HG02943 (cell line): ENCODE results near the gene SUFU.
"Not testable (repeated sequence)": the region's sequence is repeated elsewhere in the genome, so short reads cannot be mapped to it uniquely, and the experiment has no call there.

Experiments
- ATAC-seq: cut with Tn5 transposase; IDR thresholded peaks from one replicate; pipeline ENCODE4 v1.9.1; 2021; ENCODE audit warnings: mild to moderate bottlenecking, low read depth, moderate library complexity; ENCODE audit not compliant: unreplicated experiment

The SUFU gene

DNA sequence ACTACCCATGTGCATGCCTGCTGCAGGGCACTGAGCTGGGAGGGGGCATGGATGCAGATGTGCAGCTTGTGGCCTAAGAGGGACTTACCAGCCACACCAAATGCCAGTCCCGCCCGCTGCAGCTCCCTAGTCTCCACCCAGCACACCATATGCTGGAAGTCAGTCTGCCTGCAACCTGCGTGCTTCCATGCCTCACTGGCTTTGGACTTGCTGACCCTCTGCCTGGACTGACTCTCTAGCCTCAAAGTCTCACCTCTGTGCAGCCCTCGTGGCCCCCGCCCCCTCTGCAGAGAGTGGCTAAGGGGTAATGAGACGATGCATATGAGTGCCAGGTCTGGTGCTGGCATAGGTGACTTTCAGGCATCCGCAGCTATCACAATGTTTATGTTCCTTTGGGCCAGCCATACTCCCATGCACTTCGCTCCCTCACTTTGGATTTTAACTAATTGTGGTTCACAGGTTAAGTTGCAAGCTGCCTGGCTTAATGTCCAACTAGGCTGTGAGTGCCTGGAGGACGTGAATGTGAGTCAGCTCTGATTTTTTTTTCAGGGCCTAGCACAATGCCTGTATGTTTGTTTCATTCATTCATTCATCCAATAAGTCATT lies 162.2 kb downstream of the SUFU start:
- no peak for ATAC-seq

DNA sequence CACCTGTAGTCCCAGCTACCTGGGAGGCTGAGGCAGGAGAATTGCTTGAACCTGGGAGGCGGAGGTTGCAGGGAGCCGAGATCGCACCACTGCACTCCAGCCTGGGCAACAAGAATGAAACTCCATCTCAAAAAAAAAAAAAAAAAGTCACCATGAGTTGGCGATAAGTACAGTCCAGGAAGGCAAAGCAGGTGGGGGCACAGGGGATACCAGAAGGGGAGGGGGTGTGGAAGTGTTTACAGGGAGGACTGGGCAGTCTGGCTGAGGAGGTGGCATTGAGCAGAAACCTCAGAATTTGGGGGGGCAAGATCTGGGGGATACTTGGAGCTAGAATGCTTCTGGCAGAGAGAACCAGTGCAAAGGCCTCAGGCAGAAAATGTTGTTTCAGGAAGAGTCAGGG lies 163.6 kb downstream of the SUFU start:
- ATAC-seq: not testable (repeated sequence)

DNA sequence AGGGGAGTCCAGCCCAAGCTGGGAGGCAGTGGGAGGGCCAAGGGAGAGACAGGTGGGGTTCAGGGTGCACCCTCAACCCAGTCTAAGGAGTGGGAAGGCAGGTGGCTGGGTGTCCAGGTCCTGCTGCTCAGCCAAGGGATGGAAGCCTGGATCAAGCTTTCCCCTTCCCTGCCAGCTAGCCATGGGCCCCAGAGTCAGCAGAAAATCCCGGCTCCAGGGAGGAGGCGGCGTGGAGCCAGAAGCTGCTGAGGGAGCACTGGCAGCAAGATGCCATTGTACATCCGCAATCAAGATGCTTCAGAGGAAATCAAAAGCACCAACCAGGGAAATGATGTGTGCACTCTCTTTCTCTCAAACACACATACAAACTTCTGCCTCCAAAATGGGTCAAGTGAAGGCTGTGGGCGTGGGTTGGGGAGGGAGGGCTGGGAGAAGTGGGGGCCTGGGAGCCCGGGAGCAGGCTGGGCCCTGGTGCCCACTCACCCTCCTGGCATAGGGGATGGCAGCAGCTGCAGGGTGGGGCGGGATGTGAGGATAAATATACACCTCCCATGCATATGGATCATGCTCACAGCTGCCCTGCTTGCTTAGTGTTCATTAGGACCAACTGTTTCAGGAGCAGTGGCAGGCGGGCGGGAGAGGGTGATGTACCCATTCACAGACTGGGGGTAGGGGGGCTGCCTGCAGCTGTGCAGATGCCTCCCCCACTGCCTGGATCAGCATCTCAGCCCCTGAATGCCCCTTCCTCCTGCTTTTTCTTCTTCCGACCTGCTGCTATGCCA lies 164.7 kb downstream of the SUFU start:
- ATAC-seq: no peak

DNA sequence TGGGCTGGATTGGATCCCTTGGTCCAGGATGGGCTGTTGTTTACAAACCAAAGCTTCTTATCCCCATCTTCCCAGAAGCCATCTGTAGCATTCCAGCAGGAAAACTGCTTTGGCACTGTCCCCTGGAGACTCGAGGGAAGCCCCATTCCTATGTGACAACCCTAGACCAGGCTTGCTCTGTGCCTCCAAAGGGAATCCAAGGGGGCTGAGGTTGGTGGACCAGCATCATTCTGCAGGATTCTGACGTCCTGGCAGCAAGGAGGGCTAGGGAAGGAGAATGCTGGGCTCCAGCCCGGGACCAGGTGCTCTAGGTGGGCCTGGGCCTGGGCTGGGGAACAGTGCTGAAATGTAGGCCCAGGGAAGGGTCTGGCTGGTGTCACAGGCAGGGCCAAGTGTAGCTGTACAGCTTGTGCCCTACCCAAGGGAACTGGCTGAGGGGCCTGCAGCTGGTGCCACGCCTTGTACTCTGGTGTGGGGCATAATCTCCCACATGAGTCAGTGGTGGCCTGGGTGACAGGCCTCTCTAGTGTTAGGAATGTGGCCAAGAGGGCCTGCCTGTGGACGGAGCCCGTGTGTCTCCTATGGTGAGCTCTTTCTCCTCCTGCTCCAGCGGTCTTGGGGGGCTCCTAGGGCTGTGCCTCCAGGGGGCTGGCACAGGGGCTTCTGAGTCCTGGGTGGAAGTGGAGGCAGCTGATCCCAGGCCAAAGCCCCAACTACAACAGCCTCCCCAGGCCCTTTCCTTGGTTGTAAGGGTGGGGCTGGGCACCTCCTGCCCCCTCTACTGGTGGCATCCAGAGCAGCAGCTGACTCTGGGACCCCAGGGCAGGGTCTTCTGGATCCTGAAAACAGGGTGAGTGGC lies 165.7 kb downstream of the SUFU start:
- no peak for ATAC-seq

DNA sequence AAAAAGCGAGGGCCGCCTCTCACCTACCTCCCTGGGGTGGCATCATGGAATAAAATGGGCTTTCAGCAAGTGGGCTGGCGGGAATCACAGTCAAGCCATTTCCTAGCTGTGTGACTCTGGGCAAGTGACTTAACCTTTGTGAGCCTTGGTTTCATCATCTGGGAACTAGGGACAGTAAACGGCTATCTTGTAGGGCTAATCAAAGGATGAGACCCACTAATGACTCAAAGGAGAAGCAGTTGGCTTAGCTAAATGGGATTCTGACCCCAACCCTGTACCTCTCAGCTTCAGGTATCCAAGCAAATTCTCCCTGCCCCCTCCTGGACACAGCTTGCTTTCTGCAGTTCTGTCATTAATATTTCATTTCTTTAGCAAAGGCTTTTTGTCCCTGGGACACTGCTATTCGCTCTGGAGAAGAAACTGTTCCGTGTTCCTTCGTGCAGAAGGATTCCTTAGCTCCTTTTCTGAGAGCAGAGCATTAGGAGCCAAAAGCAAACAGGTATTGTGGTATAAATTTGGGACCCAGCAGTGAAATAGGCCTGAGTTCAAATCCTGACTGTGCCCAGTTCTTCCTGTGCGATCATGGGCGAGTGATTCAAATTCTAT lies 166.4 kb downstream of the SUFU start:
- no peak for ATAC-seq

DNA sequence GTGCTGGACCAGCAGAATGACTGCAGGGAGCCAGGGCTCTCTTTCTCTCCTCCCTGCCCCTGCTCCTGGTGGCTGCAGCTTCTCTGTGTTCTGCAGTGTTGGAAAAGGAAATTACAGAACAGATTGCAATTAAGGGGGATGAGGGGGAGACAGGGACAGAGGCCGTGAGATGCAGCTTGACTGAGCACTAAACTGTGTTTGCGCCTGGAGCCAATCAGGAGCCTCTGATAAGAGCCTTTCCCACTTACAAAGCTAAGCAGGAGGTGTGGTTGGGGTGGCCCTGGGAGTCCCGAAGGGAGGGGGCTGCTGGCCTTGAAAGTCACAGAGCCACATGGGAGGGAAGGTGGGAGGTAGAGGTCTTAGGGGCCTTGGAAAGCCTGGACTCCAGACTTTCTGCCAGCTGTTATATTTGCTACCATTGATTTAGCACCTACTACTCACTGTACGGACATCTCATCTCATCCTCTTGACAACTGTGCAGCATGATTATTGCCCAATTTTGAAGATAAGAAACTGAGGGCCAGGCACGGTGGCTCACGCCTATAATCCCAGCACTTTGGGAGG lies 167.2 kb downstream of the SUFU start:
- no peak for ATAC-seq

DNA sequence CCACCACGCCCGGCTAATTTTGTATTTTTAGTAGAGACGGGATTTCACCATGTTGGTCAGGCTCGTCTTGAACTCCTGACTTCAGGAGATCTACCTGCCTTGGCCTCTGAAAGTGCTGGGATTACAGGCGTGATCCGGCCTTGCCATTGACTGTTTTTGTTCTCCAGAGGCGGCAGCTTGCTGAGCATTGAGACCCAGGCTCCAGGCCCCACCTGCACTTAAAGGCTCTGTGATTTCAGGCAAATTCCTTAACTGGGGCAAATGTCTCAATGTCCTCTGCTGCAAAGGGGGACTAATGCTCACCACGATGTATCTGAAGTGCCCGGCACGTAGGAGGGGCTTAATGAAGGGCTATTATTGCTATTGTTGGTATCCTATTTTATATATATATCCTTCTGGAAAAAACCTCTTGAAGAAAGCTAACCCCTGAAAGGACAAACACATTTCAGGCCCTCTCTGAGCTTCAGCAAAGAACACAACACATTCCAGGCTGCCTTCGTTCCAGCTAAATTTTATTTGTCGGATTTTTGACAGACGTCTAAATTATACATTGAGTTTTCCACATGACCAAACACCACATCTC lies 169.6 kb downstream of the SUFU start:
- no peak for ATAC-seq

DNA sequence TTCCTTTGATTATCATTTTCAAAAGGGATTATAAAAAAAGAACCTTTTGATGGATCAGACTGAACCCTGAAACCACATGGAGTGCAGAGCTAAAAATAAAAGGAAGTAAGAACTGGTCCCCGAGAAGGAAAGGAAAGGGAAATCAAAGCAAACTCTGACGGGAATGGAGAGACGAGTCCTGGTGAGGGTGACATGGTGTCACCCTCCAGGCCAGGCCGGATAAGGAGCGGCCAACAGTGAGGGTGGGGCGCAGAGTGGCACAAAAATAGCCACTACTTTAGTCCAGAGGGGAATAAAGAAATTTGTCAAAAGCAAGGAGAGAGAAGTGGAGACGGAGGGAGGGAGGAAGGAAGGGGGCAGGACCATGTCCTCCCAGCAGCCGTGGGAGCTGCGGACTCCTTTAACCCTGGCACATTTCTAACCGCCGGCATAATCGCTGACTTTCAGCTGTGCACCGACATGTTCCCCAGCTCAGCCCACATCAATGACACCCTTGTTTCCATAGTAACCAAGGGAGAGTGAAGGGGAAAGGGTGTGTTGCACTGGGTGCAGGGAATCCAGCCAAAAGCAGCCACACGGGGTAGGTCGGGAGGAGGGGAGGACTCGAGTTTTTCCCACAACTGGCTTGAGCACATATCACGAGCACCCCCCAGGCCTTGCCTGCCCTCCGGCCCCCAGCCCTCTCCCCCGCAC lies 170.2 kb downstream of the SUFU start:
- ATAC-seq: no peak

DNA sequence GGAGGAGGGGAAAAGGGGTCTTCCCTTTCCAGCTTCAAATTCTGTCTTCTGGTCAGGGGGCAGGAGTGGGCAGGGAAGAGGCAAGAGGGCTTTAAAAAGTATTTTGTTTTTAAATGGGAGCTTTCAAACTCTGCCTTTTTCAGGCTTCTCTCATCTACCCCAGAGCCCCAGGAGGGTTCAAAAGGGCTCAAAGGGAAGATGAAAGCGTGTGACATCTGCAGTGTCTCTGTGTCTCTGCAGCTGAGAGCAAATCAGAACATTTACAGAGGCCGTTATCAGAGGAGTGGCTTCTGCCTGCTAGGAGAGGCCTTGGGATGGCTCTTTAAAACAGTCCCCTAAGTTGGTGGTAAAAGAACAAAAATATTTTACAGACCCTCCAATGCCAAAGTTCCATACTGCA lies 170.8 kb downstream of the SUFU start:
- no peak for ATAC-seq

DNA sequence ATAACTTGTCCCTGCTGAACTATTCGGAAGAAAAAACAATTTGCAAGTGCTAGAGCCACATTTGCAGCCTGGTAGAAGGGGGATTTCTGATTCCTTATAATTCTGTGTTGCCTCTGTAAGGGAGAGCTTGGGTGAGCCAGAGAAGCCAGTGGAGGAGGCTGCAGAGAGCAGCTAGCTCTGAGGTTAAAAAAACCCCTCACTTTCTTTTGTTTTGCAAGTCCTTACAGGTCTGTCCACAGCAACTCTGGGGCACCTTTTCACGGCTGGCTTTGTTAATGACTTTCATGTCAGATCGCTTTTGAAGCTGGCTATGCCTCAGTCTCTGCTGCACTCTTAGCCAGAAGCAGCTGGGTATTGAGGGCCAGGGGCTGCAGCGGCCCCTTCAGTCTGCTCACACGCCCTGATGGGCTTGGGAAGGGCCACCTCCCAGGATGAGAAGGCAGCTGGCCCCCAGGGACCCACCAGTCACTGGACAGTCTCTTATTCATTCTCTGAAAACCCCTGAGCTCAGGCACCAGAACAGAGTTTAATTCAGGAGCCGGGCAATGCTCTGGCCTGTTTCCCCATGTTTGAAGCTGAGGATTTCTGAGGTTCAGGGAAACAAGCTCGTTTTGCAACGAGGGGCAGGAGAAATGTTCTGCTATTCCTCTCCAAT lies 171.4 kb downstream of the SUFU start:
- no peak for ATAC-seq

DNA sequence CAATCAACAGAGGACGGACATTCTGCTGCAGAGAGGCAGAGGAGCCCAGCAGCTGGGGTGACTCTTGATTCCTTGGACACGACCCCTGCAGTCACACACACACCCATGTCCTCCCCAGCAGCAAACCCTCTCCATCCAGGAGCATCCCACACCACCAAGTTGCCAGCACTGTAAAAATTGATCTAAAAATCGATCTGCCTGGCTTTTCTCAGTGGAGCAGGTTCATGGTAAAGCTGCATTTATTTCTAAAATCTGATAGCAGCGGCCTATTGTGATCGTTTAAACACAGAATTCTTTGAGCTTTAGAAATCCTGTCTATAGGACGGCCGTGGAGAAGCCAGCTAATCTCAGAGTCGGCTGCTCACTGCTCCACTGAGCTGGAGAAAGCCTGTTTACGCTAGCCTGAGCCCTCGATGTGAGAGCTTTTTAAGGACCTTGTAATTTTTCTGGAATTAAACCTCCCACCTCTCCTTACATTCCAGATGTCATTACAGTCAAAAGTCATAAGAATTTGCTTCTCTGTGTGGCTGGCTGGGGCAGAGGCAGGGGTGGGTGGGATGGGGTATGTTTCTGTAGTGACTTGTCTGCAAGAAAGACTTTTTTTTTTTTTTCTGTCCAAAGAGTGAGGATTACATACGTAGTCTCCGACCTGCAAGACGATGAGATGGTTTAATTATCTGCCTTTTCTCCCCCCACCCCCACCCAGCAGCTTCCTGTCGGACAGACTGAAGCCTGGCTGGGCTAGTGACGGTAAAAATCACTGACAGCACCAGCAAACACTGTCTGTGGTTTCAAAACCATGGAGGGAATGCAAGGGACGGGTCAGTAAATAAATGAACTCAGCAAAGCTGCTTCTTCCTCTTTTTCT lies 172.1 kb downstream of the SUFU start:
- ATAC-seq: no peak

DNA sequence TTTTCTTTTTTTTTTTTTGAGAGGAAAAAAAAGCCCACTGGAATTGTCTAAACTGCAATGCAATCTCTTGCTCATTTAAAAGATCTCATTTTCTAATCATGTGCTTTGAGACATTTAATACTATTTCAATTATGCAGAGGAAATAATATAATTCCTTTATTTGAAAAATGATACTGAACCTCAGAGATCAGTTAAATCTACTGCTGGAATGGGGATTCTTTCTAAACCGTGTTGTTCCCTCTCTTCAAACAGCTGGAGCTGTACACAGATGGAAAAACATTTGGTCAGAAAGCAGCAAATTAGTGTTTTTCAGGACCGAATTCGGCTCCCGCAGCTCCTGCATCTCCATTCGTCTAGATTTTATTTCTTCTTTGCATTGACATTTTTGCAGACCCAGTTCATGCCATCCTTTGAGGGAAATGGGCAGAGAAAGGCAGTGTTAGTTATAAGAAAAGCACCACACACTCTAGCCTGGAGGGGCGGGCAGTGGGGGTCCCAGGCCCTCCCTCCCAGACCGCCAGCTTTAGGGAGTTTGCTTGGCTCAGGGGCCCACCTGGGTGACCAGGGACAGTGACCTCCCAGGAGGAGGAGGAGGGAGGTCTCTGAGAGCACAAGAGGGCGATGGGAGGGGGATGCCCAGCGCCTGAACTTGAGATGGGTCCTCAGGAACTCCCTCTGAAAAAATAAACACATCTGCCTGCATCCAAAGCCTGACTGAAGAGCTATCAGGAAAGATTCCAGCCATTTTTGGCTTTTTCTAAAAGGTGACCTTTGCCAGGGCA lies 173.0 kb downstream of the SUFU start:
- ATAC-seq: no peak

DNA sequence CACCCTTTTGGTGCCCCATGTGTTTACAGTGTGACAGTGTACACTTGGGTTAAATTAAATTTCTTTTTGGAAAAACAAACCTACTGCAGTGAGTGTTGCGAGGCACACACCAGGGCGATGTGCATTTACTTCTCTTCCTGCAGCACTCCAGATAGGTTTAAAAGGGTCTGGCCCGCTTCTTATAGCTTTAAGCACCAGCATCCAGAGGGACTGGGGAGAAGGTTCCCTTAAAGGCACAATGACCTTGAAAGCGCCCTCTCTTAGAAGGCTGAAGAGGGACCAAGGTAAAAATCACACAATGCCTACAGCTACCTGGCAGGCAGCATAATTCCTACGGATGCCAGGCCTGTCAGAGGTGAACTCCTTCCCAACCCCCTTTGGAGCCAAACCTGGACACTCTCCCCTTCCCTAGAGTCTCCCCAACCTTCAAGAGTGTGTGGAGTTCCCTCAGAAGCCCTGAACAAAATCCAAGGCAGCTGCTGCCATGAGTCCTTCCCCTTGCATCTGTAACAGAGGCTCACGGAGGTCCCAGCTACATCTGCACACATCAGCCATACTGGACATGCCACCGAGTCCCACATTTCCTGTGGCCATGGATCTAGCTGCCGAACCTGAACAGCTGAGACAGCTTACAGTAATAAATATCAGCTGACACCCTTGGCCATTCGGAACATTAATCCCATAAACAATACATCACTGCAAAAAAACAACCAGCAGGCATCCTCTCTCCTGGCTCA lies 173.7 kb downstream of the SUFU start:
- ATAC-seq: no peak

DNA sequence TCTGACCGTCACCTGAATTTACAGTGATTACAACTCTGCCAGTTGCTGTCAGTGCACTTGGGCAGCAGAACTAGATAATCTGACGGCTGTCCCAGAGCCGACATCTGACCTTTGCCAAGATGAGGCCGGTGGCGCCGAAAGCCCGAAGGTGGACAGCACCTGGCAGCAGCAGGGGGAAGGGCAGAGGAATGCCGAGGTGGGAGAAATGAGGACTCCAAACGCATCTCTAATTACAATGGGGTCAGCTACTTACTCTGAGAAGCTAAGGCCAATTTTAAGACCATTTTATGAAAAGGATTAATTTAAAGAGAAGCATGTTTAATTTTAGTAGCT lies 174.3 kb downstream of the SUFU start:
- no peak for ATAC-seq

DNA sequence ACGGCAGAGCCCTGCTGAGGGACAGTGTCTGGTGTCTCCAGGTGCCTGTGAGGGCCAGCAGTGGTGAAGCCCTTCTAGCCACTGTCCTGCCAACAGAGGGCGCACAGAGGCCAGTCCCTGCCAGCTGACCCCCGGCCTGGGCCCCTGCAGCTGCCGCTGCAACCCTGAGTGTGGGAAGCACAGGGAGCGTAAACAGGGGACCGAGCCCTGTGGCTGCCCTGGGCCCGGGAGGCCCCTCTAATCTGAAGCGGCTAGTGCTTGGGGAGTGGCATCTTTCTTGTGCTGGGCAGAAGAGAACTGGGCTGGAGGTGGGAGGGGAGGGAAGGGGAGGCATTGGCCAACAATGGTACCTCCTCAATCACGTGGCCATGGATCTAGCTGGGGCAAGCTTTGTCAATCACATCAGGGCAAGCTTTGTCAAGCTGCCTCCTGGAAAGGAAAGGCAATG lies 175.1 kb downstream of the SUFU start:
- no peak for ATAC-seq

DNA sequence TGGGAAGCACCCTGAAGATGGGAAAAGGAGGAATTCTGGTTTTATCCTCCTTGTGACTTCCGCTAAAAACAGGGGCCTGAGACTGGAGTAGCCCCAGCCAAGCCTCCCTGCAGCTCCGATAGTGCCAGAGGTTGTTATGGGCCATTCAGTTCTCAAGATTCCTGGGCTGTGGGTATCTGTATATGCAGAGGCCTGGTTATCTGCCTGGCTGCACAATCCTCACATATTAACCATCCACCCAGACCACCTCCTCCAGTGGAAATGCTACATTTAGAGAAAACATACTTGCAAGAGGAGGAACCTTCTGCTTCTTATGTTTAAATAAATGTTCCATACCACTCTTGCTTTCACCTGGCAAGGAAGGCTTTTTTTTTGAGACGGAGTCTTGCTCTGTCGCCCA lies 175.8 kb downstream of the SUFU start:
- ATAC-seq: no peak

DNA sequence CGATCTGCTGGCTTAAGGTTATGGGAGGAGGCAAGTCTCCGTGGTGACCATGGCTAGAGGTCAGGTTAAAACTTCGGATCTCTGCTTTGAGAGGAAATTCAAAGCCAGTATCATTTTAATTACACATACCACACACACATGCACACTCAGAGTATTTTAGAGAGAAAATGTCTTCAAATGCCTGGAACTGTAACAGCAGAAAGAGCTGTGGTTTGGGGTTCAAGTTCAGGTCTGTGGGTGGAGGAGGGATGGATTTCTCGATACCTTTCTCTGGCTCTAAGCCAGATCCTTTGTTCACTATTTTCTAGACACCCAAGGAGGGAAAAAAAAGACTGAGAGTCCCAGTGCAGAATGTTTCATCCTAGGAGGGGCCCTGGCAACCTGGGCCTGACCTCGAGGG lies 177.9 kb downstream of the SUFU start:
- no peak for ATAC-seq
